GM19099 (cell line): Measurements from ENCODE around the gene ANKRD6.

ENCODE experiments used
- POLR2A ChIP-seq: IDR thresholded peaks from 3 replicates; pipeline ENCODE4 v1.6.1; 2011; ENCODE audit warnings: low read depth; ENCODE audit not compliant: insufficient read length; ENCODE audit errors: extremely low read depth

The ANKRD6 gene

DNA sequence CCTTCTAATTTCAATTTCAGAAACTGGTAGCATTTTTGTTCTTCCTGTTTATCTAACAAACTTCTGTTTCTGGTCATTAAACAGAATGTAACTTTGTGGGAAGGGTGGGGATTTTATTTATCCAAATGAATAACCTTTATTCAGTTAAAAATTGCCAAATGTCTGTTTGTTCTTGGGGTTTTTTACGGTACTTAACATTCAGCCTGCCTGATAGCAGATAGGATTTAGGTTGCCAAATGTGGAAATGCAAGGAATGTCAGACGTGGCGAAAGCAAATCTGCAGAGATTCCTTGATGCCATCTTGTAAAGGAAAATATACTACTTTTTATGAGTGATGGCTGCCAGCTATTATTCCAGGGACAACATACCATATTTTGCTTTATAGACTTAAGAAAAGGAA is 109.9 kb downstream of the ANKRD6 start:
- no peak for TF ChIP-seq POLR2A

DNA sequence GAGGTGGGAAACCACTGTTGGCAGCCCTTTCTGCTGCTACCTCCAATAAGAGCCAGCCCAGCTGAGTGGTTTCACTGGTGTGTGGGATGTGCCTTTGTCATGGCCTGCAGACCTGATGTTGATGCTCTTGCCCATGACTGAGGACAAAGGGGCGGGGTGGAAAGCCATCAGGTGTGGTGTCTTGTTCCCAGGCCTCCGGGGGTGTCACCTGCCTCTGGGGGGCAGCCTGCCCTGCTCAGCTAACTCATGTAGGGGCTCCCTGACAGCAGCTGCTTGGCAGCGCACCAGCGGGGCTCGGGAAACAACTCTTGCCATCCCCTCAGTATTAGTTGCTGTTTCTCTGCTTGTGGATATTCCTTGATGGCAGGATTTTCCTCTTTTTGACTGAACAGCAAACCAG is 114.3 kb downstream of the ANKRD6 start:
- TF ChIP-seq POLR2A = no peak

DNA sequence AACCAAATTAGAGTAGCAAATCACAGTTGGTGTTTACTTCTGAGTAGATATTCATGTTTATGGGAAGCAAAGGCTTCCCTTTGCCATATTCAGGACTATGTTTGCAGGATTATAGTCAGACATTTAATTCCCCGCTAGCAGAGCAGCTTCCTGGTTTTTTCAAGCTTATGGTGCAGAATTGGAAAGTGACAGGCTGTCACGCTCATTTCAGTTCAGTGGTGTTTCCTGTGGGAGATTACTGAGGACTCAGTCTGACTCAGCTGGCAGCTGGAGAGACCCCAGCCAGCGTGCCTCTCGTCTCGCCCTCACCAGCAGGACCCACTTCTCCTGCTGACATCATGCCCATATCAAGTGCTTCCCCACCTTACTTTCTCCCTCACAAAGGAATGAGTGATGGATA is 120.5 kb downstream of the ANKRD6 start:
- TF ChIP-seq POLR2A = no peak

DNA sequence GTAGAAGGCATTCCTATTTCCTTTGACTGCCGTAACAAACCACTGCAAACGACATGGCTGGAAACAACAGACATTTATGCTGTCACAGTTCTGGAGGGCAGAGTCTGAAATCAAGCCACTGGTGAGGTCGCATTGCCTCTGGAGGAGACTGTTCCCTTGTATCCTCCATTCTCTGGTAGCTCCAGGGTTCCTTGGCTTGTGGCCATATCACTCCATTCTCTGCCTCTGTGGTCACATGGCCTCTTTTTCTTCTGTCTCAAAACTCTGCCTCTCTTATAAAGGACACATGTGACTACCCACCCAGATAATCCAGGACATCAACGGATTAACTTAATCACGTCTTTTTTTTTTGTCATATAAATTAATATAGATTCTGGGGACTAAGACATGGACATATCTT is 121.2 kb downstream of the ANKRD6 start:
- TF ChIP-seq POLR2A = no peak

DNA sequence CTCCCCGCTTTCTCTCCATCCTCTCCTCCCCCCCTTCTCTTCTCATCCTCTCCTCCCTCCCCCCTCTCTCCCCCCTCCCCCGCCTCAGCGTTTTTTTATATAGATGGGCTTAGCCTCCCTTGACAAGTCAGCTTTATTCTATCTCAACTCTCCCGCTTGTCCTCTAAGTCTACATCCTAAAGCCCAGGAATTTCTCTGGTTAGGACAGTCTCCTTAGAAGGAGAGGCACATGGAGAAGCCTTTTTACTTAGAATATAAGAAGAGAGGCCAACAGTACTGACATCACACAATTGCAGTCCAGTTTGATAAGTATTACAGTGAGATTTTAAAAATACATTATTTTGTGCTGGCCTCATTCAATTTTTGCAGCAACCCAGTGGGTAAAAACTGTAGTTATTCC is 122.1 kb downstream of the ANKRD6 start:
- TF ChIP-seq POLR2A = no peak

DNA sequence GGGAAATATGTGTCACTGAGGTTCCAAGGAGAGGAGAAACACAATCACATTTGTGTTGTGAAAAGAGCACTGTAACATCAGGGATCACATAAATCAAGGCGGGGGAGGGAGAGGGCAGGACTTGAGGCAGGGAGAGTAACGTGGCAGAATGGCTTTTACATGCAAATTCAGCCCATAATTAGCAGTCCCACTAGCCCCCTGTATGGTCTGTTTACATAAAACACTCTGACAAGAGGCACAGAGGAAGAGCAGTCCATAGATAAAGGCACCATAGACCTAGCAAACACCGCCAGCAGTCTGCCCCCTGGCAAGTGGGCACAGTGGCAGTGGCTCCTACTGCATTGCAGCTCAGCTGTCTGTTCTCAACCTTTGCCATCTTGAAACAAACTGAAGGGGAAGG is 122.9 kb downstream of the ANKRD6 start:
- TF ChIP-seq POLR2A = no peak

DNA sequence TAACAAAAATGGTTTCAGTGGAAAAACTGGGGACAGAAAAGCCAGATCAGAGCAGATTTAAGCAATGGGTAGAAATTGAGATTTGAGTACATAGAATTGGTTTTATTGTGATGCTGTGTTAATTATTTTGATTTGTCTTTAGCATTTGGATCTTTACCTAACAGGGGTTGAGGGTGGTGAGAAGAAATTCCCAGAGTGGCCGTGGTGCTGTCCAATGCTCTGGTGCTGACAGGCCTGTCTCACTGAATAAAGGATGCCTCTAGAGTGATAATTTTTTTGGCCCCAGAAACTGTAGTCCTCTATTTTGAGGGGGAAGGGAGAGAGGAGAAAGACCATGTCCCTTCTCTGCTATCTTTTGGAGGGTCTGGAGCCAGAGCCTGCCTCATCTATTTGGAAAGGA is 126.5 kb downstream of the ANKRD6 start:
- TF ChIP-seq POLR2A = no peak

DNA sequence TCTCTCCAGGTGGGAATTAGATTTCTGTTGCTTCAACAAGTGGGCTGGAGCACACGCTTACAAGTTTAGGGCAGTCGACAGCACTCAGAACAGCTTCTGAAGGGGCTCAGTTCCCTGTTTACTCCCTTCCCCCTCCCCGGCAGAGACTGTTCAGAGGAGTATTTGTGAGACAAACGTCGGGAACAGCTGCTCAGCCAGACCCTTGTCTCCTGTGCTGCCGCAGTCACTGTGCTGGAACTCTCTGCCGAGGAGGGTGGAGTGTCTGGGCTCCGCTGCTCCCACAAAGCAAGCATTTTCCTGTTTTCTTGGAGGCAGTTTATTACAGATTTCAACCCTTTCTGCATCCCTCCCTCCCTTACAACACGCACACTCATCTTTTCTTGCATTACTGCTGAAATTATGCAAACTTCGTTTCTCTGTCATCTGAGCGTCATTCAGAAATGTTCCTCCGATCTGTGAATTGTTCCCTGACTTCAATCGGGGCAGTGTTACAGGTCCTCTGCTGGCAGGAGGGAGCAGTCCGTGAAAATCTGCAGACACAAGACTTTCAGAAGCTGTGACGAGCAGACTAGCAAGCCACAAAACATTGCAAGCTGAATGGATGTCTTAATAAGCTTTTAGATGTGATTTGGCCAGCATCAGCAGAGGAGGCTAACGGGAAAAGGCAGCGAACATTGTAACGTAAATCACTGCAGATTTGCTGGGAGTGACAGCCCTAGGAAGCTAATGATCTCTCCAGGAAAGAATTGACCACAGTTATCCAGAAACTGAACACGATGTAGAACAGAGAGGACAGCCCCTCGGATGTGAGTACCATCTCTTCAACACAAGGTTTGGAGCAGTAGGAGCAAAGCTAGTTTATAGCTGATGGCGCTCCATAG is 129.4 kb downstream of the ANKRD6 start:
- TF ChIP-seq POLR2A = no peak

DNA sequence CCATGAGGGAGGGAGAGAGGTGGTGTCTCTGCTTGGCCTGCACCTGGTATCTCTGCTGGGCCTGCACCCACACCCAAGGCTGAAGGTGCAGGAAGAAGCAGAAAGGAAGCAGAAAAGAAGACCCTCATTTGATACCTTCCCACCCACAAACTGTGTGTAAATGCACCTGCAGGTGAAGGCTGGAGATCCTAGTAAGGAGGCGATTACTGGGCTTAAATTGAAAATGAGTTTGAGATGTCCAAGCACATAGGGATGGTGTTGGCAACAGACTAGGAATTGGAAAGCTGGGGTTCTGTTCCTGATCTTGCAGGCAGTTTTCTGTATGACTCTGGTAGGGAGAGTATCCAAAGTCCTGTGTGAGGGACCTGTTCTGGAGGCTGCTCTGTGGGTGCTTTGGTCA is 130.9 kb downstream of the ANKRD6 start:
- no peak for TF ChIP-seq POLR2A

DNA sequence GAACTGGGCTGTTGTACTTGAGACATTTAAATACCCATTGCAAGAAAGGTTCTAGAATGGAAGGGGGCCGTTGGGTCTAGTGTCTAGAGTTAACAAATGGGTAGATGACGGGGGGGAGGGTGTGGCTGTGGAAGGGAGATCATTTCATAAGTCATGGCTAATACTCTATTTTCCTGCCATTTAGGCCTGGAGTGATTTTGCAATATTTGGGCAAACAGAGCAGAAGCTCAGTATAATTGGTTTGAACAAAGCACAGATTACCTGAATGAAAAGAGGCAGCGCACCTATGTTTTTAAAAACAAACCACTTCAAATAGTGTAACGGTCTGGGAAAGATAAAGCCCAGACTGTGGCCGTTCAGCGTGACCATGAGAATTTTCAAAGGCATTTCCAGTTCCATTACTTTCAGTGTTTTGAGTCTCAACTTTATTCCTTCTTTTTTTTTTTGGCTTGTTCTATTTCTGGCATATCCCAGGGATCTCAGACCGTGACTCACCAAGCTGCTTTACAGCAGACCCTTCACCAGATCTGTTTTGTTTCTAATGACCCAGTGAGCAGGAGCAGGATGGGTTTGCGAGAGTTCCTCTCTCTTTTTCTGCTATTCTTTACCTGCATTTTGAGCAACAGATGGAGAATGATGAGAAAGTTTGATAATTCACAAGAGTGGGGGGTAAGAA is 131.9 kb downstream of the ANKRD6 start:
- TF ChIP-seq POLR2A = no peak

DNA sequence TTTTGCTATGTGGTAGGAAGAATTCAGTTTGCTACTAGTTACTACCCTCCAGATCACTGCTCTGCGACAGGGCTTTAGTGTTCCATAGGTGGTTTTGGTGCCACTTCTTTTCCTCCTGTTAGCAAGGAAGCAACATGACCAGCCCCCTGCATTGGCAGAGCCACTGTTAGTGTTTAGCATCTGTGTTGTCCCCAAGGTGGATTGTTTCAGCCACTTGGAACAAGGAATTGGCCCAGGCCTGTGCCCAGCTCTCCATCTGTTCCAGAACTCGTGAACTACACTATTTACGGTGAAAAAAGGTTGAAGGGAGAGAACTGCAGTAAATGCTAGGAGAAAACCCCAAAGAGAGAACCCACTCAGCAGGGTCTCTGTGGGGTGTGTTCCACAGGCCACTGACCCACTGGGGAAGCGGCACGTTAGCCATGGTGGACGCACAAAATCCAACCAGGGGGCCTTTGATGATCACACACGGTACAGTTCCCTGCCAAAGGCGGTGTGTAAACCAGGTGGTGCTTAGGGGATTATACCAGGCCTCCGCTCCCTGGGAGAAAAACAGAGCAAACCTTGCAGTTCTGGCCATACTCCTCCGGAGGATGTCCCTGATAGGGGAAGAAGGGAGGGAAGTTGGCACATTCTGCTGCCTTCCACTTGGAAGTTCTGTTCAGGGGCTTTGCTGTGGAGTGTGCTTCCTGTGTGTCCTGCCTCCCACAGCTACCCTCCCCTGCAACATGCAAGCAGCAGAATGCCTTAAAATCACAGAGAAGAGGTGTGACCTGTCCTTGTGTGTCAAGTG is 133.3 kb downstream of the ANKRD6 start:
- no peak for TF ChIP-seq POLR2A

DNA sequence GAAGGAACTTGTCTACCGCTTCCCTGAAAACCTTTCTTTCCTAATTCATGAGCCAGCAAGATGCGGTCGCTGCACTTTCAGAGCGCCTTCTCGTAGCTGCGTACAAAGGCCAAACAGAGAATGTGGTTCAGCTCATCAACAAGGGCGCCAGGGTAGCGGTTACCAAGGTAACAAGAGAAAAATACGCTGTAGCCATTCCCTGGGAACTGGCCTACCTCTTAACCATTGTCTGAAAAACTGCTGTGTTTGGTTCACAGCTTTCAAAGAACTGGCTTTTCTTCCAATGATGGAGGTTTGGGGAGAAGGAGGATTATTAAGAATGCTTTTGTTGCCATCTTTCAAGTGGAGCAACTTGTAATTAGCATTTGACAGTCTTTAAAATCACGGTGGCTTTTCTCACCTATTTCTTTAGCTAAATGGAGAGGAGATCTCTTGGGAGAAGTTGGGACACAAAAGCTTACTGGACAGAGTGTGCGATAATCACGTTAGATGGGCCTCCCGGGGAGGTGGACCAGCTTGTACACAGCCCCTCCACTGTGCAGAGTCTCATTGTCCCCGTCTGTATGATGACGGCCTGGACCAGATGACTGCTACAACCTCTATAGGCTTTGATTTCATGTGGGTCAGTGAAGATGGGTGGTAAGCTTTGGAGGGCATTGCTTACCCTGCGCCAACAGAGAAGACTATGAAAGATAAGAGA is 134.1 kb downstream of the ANKRD6 start:
- TF ChIP-seq POLR2A = no peak

DNA sequence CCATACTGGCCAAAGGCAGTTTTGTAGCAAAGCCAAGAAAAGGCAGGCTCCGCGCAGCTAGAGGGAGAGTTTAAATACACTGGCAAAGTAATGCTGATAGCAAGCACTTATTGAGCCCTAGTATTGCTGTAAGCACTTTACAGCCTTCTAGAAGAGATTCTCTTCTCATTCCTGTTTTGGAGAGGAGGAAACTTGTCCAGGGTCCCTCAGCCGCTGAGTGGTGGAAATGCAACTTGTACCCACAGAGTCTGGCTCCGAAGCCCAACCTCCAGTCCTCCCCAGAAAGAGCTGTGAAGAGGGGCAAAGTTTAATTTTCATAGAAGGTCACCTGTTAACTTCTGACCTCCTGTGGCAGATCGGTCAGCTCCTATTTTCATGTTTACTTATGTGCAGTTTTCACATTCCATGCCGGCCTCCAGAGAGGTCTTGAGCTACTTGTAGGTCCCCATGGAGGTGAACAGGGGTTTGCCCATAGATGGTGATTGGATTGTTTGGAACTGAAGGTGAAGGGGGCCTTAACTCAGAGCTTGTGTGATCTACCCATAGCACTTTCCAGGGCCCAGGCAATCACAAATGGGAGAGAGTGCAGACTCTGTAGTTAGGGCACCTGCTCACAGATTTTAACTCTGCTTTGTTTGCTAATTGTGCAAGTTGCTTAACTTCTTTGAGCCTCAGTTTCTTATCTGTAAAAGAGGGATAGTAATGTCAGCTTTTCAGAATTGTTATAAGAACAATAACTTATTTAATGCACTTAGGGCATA is 134.9 kb downstream of the ANKRD6 start:
- TF ChIP-seq POLR2A = no peak

DNA sequence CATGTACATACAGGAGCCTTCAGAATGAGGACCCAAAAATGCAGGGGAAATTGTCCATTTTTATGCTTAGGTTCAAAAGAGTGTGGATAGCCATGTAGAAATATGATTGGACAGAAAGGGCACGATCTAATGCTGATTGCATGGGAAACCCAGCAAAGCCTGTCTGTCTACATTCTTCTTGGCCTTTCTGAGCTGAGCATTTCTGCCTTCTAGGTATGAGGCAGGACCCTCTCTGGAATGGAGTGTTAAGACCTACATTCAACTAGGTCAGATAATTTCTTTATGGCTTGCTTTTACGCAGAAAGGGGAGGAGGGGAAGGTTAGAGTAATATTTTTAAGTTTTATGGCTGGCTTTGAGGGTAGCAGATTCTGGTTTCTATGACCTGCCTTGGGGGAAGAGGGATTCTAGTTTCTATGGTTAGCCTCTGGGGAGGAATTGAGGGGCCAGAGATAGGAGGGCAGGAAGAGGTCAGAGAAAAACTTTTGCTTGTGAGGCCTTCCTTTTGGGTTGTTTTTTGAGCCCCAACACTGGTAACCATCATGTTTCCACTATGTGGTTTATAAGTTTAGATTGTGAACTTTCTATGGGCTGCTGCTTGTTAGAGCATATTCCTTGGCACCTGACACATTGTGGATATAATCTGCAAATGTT is 142.1 kb downstream of the ANKRD6 start:
- TF ChIP-seq POLR2A = no peak
